ENCODE results near the gene CFAP46.

DNA sequence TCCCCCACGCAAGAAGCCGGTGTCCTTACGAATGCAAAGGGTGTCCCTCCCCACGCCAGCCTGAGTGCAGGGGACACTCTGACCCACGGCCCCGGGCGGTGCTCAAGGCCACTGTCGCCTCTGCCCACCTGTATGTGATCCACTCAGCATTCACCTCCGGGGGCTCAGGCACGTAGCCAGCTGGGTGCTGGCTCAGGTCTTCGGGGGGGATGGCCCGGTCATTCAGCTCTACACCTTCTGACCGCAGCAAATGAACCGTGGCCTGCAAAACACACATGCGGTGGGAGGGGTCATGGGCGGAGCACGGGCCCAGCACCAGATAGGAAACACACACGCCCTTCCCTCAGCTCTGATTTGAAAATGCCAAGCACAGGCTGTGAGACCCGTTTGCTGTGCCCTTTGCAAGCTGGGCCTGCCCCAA, 25.9 kb downstream of the CFAP46 start:
- TF ChIP-seq, protein P1, sequence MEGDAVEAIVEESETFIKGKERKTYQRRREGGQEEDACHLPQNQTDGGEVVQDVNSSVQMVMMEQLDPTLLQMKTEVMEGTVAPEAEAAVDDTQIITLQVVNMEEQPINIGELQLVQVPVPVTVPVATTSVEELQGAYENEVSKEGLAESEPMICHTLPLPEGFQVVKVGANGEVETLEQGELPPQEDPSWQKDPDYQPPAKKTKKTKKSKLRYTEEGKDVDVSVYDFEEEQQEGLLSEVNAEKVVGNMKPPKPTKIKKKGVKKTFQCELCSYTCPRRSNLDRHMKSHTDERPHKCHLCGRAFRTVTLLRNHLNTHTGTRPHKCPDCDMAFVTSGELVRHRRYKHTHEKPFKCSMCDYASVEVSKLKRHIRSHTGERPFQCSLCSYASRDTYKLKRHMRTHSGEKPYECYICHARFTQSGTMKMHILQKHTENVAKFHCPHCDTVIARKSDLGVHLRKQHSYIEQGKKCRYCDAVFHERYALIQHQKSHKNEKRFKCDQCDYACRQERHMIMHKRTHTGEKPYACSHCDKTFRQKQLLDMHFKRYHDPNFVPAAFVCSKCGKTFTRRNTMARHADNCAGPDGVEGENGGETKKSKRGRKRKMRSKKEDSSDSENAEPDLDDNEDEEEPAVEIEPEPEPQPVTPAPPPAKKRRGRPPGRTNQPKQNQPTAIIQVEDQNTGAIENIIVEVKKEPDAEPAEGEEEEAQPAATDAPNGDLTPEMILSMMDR (IDR thresholded peaks at IDR 0.05): no peak
- TF ChIP-seq POLR2A (IDR thresholded peaks at IDR 0.05): no peak

Measured in esophagus squamous epithelium (tissue), 4 donors.